Activated CD8-positive, alpha-beta memory T cell treated with anti-CD3 and anti-CD28 coated beads, Interleukin-2, amount 50 U/mL, for 1 hour (primary cell): ENCODE measurements around the gene ANKLE1.

ENCODE experiments used
- DNase-seq: peaks from one replicate; pipeline ENCODE4 v3.0.0-alpha.2; 2020; ENCODE audit errors: extremely low read depth

Gene ANKLE1, protein sequence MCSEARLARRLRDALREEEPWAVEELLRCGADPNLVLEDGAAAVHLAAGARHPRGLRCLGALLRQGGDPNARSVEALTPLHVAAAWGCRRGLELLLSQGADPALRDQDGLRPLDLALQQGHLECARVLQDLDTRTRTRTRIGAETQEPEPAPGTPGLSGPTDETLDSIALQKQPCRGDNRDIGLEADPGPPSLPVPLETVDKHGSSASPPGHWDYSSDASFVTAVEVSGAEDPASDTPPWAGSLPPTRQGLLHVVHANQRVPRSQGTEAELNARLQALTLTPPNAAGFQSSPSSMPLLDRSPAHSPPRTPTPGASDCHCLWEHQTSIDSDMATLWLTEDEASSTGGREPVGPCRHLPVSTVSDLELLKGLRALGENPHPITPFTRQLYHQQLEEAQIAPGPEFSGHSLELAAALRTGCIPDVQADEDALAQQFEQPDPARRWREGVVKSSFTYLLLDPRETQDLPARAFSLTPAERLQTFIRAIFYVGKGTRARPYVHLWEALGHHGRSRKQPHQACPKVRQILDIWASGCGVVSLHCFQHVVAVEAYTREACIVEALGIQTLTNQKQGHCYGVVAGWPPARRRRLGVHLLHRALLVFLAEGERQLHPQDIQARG

DNA sequence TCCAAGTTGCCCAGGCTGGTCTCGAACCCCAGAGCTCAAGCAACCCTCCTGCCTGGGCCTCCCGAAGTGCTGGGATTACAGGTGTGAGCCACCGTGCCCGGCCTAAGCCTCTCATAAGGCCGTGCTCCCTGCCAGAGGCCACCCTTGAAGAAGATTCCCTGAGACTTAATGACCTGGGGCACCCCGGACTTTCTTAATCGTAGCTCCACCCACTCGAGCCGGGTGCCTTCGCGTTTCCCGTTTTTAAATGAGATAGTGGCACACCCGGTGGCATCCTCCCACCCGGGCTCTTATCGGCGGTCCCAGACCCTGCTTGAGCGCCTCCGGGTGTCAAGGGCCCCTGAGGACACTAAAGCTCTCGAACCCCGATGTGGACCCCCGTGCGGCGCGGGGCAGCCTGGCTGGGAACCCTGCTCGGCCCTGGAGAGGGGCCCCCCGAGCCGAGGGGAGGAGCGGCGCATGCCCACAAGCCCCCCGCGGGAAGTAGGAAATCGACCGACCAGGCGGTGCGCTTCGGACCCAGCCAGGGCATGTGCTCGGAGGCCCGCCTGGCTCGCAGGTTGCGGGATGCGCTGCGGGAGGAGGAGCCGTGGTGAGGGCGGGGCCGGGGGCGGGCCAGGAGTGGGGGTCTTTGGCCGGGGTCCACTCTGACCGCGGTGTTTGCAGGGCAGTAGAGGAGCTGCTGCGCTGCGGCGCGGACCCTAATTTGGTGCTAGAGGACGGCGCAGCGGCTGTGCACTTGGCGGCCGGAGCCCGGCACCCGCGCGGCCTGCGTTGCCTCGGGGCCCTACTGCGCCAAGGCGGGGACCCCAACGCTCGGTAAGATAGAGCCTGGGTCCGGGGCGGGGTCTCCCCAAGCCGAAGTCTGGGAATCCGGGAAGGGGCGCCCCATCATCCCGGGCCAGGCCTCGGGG lies at the start of gene ANKLE1:
Gene ANKLE1, plus strand, starts transcription at position 511 of the 914 bp plus-strand sequence. Its CDS starts 20 bp downstream, at position 531.
- no peak for DNase-seq

DNA sequence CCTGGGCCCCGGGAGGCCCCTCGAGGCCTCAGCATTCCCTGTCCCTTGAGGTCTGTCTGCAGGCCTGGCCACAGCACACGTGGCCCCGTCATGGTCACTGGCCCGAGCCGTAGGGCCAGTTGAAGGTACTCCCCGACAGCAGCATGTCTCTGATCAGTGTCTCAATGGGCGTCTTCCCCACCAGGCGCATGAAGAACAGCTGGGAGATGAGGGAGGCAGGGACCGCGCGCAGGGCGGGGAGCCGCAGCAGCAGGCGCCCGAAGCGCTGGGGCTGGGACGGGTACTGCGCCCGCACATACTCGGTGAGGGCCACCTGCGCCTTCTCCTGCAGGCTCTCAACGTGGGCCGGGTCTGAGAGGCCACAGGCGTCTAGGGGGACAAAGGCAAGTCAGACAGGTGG lies 49.4 kb upstream of the ANKLE1 start:
- DNase-seq: no peak

DNA sequence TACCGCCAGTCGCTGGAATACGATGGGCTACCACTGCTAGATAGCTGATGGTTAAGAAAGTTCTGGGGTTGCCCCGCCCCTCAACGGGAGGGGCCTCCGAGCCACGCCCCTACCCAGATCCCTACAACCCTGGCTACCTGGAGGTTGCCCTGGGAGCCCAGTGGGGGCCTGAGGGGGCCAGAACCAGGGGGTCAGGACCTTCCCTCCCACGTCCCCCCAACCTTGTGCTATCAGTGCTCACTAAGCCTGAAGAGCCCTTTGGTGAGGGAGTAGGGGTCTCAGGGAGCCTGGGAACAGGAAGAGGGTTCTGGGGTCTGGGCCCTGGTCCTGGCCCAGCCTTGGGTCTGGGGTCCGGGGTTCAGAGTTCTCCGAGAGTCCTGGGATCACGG lies 46.8 kb upstream of the ANKLE1 start:
- no peak for DNase-seq

DNA sequence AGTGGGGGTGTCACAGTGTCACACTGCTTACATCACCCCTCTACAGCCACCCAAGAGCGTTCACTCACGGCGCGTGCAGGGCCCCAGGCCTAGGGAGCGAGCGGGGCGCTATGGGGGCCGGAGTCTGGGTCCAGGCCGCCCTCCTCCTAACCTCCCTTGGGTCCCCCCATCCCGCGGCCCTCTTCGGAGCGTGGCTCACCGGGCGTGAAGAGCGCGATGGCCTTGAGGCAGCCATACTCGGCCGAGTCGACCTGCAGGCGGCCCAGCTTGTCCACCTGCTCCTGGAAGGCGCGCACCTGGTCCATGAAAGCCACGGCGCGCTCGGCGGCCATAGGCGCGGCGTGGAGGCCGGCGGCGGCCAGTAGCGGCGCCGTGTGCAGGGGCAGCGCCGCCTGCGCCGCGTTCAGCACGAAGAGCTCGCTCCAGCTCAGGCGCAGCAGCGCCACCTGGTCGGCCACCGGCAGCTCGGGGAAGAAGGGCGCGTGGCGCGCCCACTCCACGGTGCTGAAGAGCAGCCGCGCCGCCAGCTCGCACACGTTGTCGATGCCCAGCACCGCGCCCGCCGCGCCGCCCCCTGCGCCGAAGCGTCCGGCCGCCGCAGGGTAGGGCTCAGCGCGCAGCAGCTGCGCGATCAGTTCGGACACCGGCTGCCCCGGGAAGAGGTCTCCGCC lies 46.3 kb upstream of the ANKLE1 start:
- peak; percentile 30 for DNase-seq

DNA sequence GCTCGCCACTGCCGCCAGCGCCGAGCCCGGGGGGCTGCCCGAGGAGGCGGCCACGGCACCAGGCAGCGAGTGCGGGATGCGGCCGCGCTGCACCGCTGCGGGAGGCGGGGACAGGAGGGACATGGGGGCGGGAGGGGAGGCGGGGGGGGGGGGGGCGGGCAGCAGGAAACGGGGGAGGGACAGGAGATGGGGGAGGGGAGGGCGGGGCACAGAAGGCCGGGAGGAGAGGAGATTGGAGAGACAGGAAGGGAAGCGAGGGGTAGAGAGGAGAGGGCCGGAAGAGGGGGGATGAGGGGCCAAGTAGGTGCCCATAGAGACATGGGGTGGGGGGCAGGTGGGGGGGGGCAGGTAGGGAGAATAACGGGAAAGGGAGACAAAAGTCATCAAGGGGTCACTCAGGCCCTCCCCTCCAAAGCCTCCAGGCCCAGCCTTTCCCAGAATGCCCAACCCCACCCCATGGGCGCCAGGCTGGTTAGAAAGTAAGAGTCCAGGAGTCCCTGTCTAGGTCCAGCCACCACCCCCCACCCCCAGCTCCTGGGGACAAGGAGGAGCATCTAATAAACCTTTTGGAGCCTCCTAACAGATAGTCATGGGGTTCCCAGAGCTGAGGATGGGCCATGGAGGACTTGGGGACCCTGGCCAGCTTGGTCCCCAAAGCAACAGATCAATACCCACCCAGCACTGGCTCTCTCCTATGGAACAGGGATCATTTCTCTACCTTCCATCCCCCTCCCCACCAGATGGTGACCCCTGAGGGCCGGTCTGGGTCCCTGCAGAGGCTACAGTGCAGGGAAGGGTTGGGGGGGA lies 45.5 kb upstream of the ANKLE1 start:
- no peak for DNase-seq

DNA sequence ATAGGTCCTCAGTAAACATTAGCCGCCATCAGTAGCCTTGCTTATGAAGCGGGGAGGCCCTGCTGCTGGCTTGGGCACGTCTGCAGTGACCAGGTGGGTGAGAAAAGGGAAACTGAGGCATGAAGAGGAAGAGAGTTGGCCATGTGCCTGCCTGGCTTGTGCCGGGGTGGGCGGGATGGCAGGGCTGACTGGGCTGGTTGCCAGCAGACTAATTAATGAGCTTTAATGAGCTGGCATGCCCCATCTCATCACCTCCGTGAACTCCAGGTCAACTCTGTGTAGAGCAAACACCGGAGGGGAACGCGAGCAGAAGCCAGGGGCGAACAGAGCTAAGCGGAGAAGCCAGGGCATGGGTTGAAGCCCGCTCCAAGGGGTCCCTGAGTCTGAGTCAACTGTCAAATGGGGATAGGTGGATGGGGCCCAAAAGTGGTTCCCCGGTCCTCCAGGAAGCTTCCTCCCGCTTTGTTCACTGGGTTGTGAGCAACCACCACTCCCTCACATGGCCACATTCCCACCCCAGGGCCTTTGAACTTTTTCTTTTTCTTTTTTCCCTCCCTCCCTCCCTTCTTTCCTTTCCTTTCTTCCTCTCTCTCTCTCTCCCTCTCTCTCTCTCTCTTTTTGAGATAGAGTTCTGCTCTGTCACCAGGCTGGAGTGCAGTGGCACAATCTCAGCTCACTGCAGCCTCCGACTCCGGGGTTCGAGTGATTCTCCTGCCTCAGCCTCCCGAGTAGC lies 44.7 kb upstream of the ANKLE1 start:
- no peak for DNase-seq

DNA sequence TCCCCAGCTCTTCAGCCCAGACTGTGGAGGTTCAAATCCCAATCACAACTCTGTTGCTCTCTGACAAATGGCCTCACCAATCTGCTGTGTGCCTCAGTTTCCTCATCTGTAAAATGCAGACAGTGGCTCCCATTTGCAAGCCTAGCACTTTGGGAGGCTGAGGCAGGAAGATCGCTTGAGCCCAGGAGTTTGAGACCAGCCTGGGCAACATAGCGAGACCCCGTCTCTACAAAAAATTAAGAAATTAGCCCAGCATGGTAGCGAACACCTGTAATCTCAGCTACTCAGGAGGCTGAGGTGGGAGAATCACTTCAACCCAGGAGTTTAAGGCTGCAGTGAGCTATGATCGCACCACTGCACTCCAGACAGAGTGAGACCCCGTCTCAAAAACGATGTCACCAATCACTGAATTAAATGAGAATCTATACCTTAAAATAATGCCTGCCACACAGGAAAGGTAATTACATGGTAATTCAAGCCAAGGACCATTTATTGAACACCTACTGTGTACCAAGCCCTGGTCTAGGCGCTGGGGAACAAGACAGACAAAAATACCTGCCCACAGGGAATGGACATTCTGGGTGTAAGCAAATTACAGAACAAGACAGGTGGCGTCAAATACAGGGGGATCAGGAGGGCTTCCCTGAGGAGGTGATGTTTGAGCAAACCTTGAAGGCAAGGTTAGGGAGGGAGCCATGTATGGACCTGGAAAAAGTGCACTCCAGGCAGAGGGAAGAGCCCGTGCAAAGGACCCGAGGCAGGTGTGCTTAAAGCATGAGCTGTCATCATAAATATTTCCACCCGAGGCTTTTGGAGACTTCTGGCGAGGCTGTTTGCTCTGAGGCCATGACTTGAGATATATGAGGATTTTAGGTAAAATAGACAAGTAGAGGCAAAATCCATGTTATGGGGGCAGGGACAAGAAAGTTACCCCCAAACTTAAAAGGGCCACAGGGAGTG lies 43.7 kb upstream of the ANKLE1 start:
- DNase-seq: no peak

DNA sequence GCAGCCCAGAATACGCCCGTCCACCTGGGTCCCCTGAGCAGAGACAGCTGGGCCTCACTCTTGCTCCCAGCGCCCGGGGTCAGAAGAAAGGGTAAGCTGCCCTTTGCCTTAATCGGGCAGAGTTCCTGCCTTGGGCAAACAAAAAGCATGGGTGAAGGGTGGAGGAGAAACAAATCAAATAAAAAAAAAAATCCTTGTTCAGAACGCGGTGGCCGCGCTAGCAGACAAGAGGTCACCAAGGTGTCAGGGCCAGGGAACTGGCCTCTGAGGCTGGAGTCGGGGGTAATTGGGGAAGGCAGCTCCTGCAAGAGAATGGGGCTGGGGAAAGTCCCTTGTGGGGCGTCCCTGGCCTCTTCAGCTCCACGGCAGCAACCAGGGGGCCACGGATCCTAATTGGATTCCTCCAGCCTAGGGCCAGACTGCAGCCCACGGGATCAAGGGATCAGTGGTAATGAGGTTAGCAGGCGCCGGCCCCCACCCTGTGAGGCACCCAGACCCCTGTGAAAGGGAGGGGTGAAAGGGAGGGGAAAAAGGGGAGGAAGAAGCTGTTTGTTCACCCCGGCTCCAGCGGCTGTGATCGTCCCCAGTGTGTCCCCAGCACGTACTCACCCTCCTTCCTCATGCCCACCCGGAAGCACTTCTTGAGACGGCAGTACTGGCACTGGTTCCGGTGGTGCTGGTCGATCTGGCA lies 41.5 kb upstream of the ANKLE1 start:
- DNase-seq: no peak

DNA sequence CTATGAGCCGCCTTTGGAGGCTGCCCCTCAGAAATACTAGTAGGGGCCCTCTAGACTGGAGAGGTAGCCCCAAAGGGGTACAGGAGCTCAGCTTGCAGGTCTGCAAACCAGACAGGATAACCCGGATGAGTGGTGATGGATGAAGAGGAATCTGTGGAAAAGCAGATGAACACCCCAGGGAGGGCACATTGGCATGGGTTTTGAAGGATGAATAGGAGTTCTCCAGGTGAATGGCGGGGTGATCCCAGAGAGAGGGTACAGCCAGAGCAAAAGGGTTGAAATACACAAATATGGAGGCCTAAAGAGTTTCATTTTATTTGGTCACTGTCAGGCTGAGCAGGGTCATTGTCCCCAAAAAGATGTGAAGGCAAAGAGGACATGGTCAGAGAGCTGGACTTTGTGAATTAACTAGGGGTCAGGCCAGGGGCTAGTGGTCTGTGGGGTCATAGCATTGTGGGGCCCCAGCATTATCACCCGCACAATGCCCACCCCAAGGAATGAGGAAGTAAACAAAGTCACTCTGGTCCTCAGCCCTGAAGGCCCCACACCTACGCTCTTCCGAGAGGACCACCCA lies 40.8 kb upstream of the ANKLE1 start:
- no peak for DNase-seq

DNA sequence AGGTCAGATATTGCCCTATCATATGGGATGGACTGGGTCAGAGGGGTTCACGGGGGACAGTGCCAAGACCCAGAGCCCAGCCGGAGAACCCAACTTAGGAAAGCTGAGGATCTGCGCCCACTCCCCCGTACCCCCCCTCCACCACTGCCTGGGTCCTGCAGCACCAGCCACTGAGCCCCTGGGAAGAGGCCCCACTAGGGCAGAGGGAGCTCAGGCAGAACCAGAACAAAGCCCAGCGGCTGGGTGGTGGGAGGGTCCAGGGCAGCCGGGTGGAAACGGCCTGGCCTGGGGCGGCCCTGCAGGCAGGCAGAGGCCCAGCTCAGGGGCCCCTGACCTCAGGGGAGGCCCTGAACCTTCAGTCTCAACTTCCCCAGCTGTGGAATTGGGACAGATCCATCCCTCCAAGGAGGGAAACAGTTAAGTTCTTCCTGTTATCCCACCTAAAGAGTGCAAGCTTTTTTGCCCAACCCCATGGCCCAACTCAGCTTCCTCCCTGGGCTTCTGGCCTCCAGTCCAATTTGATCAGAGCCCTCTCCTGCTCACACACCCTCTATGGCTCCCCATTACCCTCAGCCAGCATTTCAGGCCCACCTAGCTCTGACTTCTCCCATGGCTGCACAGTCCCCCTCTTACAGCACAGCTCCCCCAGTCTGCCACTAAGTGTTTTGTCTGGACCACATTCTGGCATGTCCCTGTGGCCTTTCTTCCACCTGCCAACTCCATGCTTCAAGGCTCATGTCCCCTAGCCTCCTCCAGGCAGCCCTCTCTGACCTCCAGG lies 39.1 kb upstream of the ANKLE1 start:
- DNase-seq: no peak

DNA sequence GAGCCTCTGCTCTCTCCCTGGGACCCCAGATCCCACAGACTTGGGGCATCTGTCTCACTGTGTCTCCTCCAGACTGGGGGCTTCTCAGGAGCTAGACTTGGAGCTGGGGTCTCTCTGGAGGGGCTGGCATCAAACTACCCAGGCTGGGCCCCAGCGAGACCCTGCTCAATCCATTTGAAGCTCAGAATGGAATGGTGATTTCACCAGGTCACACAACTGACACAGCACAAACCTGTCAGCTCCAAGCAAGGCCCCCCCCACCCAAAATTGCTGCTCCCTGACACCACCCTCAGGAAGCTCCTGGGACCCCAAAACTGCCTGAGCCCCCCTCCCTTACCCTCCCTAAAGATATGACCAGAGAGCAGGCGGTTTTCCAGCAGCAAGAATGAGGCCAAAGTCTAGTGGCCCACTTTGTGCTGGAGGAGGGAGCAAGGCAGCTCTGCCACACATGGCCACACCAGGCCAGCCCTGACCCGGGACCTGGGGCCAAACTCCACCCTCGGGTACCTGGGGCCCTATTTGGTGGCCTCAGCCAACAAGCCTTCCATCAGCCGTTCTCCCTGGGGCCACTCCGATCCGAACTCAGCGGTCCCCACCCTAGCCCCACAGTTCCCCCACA lies 38.4 kb upstream of the ANKLE1 start:
- DNase-seq: no peak

DNA sequence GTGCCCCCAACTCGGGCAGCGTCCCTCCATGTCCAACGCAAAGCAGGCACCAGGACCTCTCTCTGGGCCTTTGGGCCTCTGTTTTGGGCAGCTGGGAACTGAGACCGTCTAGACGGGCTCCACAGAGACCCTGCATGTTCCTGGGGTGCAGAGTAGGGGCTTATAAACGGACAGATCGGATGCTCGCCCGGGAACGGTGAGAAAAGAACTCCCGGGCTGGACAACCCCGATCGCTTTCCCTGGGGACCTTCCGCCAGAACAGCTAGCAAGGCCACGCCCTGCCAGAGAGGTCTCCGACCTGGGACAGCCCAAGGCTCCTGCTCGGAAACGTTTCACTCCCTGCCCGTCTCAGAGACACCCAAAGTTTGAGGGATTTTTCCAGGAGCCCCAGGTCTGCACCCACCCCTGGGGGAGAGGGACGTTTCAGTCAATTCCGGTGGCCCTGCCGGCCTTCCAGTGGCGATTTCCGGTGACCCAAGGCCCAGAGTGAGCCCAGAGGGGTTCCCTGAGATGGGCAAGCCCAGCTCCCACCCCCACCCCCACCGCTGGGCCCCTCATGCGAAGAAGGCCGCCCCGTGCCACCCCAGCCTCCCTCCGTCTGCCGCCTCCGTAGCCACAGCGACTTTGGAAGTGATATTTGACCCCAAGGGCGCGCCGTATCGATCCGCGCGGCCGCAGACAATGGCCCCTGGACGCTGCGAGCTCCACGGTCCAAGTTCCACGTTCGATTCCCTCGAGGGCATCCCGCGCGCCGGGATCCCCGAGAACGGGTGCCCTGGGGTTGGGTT lies 37.7 kb upstream of the ANKLE1 start:
- DNase-seq: no peak

DNA sequence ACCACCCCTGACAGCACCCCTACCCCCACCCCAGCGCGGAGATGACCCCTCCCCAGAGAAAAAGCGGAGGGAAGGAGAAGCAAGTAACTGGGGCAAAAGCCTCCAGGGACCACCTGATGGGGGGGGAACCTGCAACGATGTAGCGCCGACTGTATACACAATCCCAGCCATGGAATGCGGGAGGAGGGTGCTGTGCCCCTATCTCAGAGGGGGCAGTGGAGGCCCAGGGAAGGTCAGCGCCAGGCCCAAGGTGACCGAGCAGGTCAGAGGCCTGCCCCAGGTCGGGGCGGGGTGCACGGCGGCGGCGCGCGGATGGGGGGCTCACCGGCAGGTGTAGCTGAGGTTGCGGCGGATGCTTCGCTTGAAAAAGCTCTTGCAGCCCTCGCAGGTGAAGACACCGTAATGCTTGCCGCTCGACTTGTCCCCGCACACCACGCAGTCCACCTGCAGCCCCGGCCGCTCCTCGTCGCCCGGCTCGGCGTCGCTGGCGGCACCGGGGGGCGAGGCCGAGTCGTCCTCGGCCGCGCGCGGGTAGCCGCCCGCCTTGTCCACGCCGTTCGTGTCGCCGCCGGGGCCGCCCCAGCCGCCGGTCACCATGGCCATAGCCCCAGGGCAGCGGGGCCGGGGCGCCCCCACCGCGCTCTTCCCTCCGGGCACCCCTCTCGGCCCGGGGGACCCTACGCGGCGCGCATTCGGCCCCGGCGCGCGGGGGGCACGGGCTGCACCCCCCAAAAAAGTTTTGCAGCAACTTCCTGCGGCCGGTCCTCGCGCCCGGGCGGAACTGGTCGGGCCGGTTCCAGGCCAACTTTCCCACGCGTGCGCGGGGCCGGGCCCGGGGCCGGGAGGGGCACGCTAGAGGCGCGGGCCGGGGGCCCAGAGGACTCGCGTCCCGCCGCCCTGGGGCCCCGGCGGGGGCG lies 36.8 kb upstream of the ANKLE1 start:
- no peak for DNase-seq

DNA sequence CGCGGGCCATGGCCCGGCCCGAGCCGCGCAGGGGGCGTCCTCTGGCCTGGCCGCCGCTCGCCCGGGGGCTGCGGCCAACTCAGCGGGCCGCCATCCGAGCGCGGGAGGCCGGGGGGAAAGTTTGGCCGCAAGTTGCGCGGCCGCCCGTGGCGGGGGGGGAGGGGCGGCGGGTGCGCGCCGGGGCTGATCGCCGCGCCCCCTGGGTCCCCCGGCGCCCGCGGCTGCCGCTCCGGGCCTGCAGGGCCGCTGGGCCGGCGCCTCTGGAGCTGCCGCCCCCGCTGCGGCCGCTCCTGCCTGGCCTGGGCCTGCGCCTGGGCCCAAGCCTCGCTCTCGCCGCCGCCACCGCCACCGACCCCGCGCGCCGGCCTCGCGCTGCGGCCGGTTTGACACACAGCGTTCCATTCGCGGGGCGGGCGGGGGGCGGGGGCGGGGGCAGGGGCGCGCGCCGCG lies 36.1 kb upstream of the ANKLE1 start, which contains the start of gene NR2F6:
Gene NR2F6, minus strand, starts transcription at position 385 of the 450 bp plus-strand sequence. CDS start 699 bp downstream, outside the sequence.
- no peak for DNase-seq
